T-helper 2 cell (primary cell): ENCODE data around the gene SPINT2.
A peak's percentile ranks its signal among the peaks of the same experiment; 100 is the strongest.
"Not testable (repeated sequence)": the region's sequence is repeated elsewhere in the genome, so short reads cannot be mapped to it uniquely, and the experiment has no call there.

Experiments
- DNase-seq, 5 experiments: peaks; one replicate each; pipeline versions ENCODE4 v3.0.0 to v3.0.0-alpha.2; 2012 to 2022

SPINT2 gene

GRCh38 chr19:38239816-38240215 is 24.6 kb upstream of the SPINT2 start:
- DNase-seq, result no peak

GRCh38 chr19:38243279-38243673 is 21.1 kb upstream of the SPINT2 start:
- peak in 1 of 5 experiments; percentile 19 for DNase-seq

GRCh38 chr19:38245826-38246498 is 18.4 kb upstream of the SPINT2 start:
- no peak for DNase-seq

- no peak for DNase-seq
Measured at GRCh38 chr19:38247126-38247525, 17.2 kb upstream of the SPINT2 start.

- no peak for DNase-seq
Measured at GRCh38 chr19:38247734-38248268, 16.6 kb upstream of the SPINT2 start.

- DNase-seq, result no peak
Measured at GRCh38 chr19:38248421-38248820, 16.0 kb upstream of the SPINT2 start.

- no peak for DNase-seq
Measured at GRCh38 chr19:38250428-38250820, 13.9 kb upstream of the SPINT2 start.

- no peak for DNase-seq
Measured at GRCh38 chr19:38250821-38251563, 13.4 kb upstream of the SPINT2 start.

GRCh38 chr19:38251564-38252051 is 12.8 kb upstream of the SPINT2 start:
- no peak for DNase-seq

GRCh38 chr19:38252385-38252784 is 12.0 kb upstream of the SPINT2 start:
- no peak for DNase-seq

GRCh38 chr19:38252941-38253691 is 11.3 kb upstream of the SPINT2 start:
- DNase-seq, result no peak

GRCh38 chr19:38253788-38254187 is 10.6 kb upstream of the SPINT2 start:
- no peak for DNase-seq

- no peak for DNase-seq
Measured at GRCh38 chr19:38255383-38256014, 8.9 kb upstream of the SPINT2 start.

- not testable (repeated sequence) for DNase-seq
Measured at GRCh38 chr19:38261942-38262341, 2.4 kb upstream of the SPINT2 start.

- DNase-seq, result no peak
Measured at GRCh38 chr19:38262585-38263268, 1.6 kb upstream of the SPINT2 start.

GRCh38 chr19:38263689-38264485 is 486 bp upstream of the SPINT2 start:
- DNase-seq, result peak; percentile 47 to 88 (median 71)

- peak in 1 of 5 experiments; percentile 72 for DNase-seq
Measured at GRCh38 chr19:38265213-38265861, 964 bp downstream of the SPINT2 start.

- DNase-seq, result no peak
Measured at GRCh38 chr19:38265921-38266429, 1.6 kb downstream of the SPINT2 start.

- no peak for DNase-seq
Measured at GRCh38 chr19:38266981-38267597, 2.7 kb downstream of the SPINT2 start.
